Measurements from ENCODE around the gene SALL1.

The SALL1 gene

DNA sequence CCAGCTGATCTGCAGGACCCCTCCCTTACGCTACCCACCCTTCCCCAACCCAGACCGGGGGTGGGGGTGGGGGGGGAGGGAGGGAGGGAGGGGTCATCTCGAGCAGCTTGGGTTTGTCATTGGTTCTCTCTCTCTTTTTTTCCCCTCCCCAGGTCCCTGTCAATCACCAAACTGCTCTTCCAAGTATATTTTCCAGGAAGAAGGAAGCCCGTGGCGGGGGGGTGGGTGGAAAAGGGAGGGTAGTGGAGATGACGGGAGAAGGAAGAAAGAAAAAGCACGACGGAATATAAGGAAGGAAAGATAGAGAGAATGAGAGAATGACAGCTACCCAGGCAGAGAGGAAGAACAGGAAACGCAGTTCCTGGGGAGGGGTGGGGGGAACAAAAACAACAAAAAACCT is 17.9 kb downstream of the SALL1 start:
- H3K23ac ChIP-seq (ENCODE audit: low read depth, low read length, poor library complexity): no peak overlapping the region
- H3K36me3 ChIP-seq (replicated peaks in 1 of 2; ENCODE audit: control insufficient read depth in 2 of 2, insufficient read depth in 2 of 2, low read length in 2 of 2): peaks cover 8 to 40% of the 10 kb centered on the region in 2 donors
- H3K18ac ChIP-seq (ENCODE audit: low read length): no peak overlapping the region
- no peak overlapping the region for H4K8ac ChIP-seq (ENCODE audit: low read depth, low read length)
- H2BK15ac ChIP-seq (ENCODE audit: low read length): no peak overlapping the region
- no peak overlapping the region for H2BK12ac ChIP-seq (ENCODE audit: low read length)
- peaks cover 8 to 11% of the 10 kb centered on the region in 2 donors for H3K4me1 ChIP-seq (ENCODE audit: control insufficient read depth in 2 of 2, insufficient read depth in 1 of 2, low read depth in 1 of 2, low read length in 2 of 2)
- no peak overlapping the region for H3K14ac ChIP-seq (ENCODE audit: low read length)
- no peak overlapping the region for H3K4me2 ChIP-seq (ENCODE audit: insufficient read depth, low read length, poor library complexity, severe bottlenecking)
- H3K27ac ChIP-seq (replicated peaks; ENCODE audit: low read length): no peak overlapping the region
- peak overlapping the region; percentile 29 for H2AFZ ChIP-seq (ENCODE audit: low read length)
- H3K9ac ChIP-seq (ENCODE audit: low read depth, low read length, poor library complexity): no peak overlapping the region
- no peak overlapping the region for H2BK5ac ChIP-seq (ENCODE audit: low read length)
- peaks cover 0 to 8% of the 10 kb centered on the region in 2 donors for H3K9me3 ChIP-seq (replicated peaks in 1 of 2; ENCODE audit: control insufficient read depth in 2 of 2, insufficient read depth in 1 of 2, low read depth in 1 of 2, low read length in 2 of 2)
- H3K4me3 ChIP-seq (ENCODE audit: low read length in 2 of 2): no peak overlapping the region
- no peak overlapping the region for H3K4ac ChIP-seq (ENCODE audit: low read length)
- no peak overlapping the region for H4K91ac ChIP-seq (ENCODE audit: low read depth, low read length, poor library complexity)
- DNase-seq (ENCODE audit: low spot score): no peak
- no peaks in the 10 kb centered on the region for H3K27me3 ChIP-seq (ENCODE audit: control insufficient read depth in 3 of 3, insufficient read depth in 3 of 3, low read depth in 1 of 3, low read length in 3 of 3)
- no peaks in the 10 kb centered on the region for H3K79me1 ChIP-seq (ENCODE audit: low read depth, low read length)
- H2AK5ac ChIP-seq (ENCODE audit: low read depth, low read length): no peak overlapping the region
- H2BK120ac ChIP-seq (ENCODE audit: low read depth, low read length): no peak overlapping the region
- no CpG with 5 or more reads among the region's 9 CpGs for WGBS, 2 donors (ENCODE audit: extremely low coverage in 2 of 2, insufficient read length in 2 of 2, insufficient replicate concordance in 1 of 2)

DNA sequence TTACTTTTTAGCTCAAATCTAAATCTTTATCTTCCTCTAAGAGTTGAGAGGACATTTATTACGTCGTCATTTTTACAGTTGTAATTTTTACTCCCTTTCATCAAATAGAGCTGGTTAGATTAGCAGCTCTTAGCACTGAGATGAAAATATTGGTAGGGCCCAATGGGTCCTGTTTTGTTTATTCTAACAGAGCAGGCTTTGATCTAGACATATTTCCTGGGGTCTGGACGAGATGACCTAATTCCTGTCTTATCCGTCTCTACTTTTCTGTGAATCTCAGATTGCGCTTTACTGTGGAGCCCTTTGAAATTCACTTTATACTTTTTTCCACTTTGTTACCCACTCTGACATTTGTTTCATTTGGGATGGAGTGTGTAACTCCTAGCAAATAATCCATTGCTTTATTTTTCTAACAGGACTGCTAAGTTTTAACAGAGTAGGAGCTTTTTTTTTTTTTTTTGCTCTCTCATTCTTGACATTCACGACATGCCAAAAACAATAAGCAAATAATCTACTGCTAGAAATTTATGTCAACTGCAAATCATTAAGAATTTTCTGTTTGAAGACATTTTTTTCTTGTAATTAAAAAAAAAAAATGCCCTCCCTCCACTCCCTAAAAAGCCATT is 18.5 kb downstream of the SALL1 start:
- no CpG with 5 or more reads among the region's 6 CpGs for WGBS, 2 donors (ENCODE audit: extremely low coverage in 2 of 2, insufficient read length in 2 of 2, insufficient replicate concordance in 1 of 2)
- Histone ChIP-seq H3K4me1 (ENCODE audit: control insufficient read depth in 2 of 2, insufficient read depth in 1 of 2, low read depth in 1 of 2, low read length in 2 of 2) (peaks cover 8 to 11% of the 10 kb centered on the region in 2 donors), H3K23ac (ENCODE audit: low read depth, low read length, poor library complexity) (no peak overlapping the region), H2BK5ac (ENCODE audit: low read length) (no peak overlapping the region), H3K27me3 (ENCODE audit: control insufficient read depth in 3 of 3, insufficient read depth in 3 of 3, low read depth in 1 of 3, low read length in 3 of 3) (no peaks in the 10 kb centered on the region), H3K9ac (ENCODE audit: low read depth, low read length, poor library complexity) (no peak overlapping the region), H3K27ac (replicated peaks; ENCODE audit: low read length) (no peak overlapping the region), H3K4ac (ENCODE audit: low read length) (no peak overlapping the region), H2AK5ac (ENCODE audit: low read depth, low read length) (no peak overlapping the region), H3K14ac (ENCODE audit: low read length) (no peak overlapping the region), H4K8ac (ENCODE audit: low read depth, low read length) (no peak overlapping the region), H3K18ac (ENCODE audit: low read length) (no peak overlapping the region), H2AFZ (ENCODE audit: low read length) (no peak overlapping the region), H2BK15ac (ENCODE audit: low read length) (no peak overlapping the region), H2BK120ac (ENCODE audit: low read depth, low read length) (no peak overlapping the region), H4K91ac (ENCODE audit: low read depth, low read length, poor library complexity) (no peak overlapping the region), H3K4me3 (ENCODE audit: low read length in 2 of 2) (no peak overlapping the region), H3K36me3 (replicated peaks in 1 of 2; ENCODE audit: control insufficient read depth in 2 of 2, insufficient read depth in 2 of 2, low read length in 2 of 2) (peaks cover 4 to 34% of the 10 kb centered on the region in 2 donors), H3K4me2 (ENCODE audit: insufficient read depth, low read length, poor library complexity, severe bottlenecking) (no peak overlapping the region), H2BK12ac (ENCODE audit: low read length) (no peak overlapping the region), H3K9me3 (replicated peaks in 1 of 2; ENCODE audit: control insufficient read depth in 2 of 2, insufficient read depth in 1 of 2, low read depth in 1 of 2, low read length in 2 of 2) (peaks cover 0 to 2% of the 10 kb centered on the region in 2 donors), H3K79me1 (ENCODE audit: low read depth, low read length) (no peaks in the 10 kb centered on the region)
- DNase-seq (ENCODE audit: low spot score): no peak

DNA sequence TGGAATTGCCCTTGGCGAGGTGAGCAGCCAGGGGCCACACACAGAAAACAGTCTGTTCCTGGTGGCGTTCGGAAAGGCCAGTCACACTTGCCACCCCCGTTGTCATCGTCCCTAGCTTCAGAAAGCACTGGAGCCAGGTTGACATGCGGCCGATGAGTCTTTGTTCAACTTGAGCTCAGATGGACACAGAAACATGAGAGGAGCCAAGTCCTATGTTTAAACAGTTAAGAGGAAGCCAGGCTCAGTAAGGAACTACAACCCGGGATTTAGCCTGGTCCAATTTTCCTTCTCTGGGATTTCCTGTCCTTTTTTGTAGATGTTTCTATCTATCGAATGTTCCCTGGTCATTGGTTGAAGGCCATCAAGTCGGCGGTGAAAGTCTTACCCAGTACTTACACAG is 19.5 kb downstream of the SALL1 start:
- no peak overlapping the region for H3K4me2 ChIP-seq (ENCODE audit: insufficient read depth, low read length, poor library complexity, severe bottlenecking)

GRCh38 chr16:51129105-51129504 is 22.0 kb downstream of the SALL1 start:
- no peak for DNase-seq (ENCODE audit: low spot score)
- no CpG with 5 or more reads among the region's 8 CpGs for WGBS, 2 donors (ENCODE audit: extremely low coverage in 2 of 2, insufficient read length in 2 of 2, insufficient replicate concordance in 1 of 2)

More for the DNA sequence above, 19.5 kb downstream of the SALL1 start:
- H2BK5ac ChIP-seq (ENCODE audit: low read length): no peak overlapping the region
- no peak overlapping the region for H3K4me3 ChIP-seq (ENCODE audit: low read length in 2 of 2)
- no peak overlapping the region for H3K14ac ChIP-seq (ENCODE audit: low read length)
- H3K9ac ChIP-seq (ENCODE audit: low read depth, low read length, poor library complexity): no peak overlapping the region
- DNase-seq (ENCODE audit: low spot score): no peak
- H3K27me3 ChIP-seq (ENCODE audit: control insufficient read depth in 3 of 3, insufficient read depth in 3 of 3, low read depth in 1 of 3, low read length in 3 of 3): no peaks in the 10 kb centered on the region
- H4K8ac ChIP-seq (ENCODE audit: low read depth, low read length): no peak overlapping the region
- H3K23ac ChIP-seq (ENCODE audit: low read depth, low read length, poor library complexity): no peak overlapping the region
- no peak overlapping the region for H2BK120ac ChIP-seq (ENCODE audit: low read depth, low read length)
- no peak overlapping the region for H3K18ac ChIP-seq (ENCODE audit: low read length)
- H2BK15ac ChIP-seq (ENCODE audit: low read length): no peak overlapping the region
- H3K36me3 ChIP-seq (replicated peaks in 1 of 2; ENCODE audit: control insufficient read depth in 2 of 2, insufficient read depth in 2 of 2, low read length in 2 of 2): peaks cover 0 to 24% of the 10 kb centered on the region in 2 donors
- H3K4me1 ChIP-seq (ENCODE audit: control insufficient read depth in 2 of 2, insufficient read depth in 1 of 2, low read depth in 1 of 2, low read length in 2 of 2): peaks cover 8 to 11% of the 10 kb centered on the region in 2 donors
- no peak overlapping the region for H2AK5ac ChIP-seq (ENCODE audit: low read depth, low read length)
- no peak overlapping the region for H2BK12ac ChIP-seq (ENCODE audit: low read length)
- H3K79me1 ChIP-seq (ENCODE audit: low read depth, low read length): no peaks in the 10 kb centered on the region
- H3K9me3 ChIP-seq (replicated peaks in 1 of 2; ENCODE audit: control insufficient read depth in 2 of 2, insufficient read depth in 1 of 2, low read depth in 1 of 2, low read length in 2 of 2): no peaks in the 10 kb centered on the region
- no peak overlapping the region for H3K27ac ChIP-seq (replicated peaks; ENCODE audit: low read length)
- H2AFZ ChIP-seq (ENCODE audit: low read length): no peak overlapping the region
- H4K91ac ChIP-seq (ENCODE audit: low read depth, low read length, poor library complexity): no peak overlapping the region
- WGBS, 2 donors (ENCODE audit: extremely low coverage in 2 of 2, insufficient read length in 2 of 2, insufficient replicate concordance in 1 of 2): no CpG with 5 or more reads among the region's 11 CpGs
- H3K4ac ChIP-seq (ENCODE audit: low read length): no peak overlapping the region

More at GRCh38 chr16:51129105-51129504, 22.0 kb downstream of the SALL1 start:
- no peak overlapping the region for H2BK120ac ChIP-seq (ENCODE audit: low read depth, low read length)
- H3K36me3 ChIP-seq (replicated peaks in 1 of 2; ENCODE audit: control insufficient read depth in 2 of 2, insufficient read depth in 2 of 2, low read length in 2 of 2): peaks cover 0 to 3% of the 10 kb centered on the region in 2 donors
- H2BK15ac ChIP-seq (ENCODE audit: low read length): no peak overlapping the region
- H3K4me2 ChIP-seq (ENCODE audit: insufficient read depth, low read length, poor library complexity, severe bottlenecking): no peak overlapping the region
- H2AFZ ChIP-seq (ENCODE audit: low read length): peak overlapping the region; percentile 65
- peaks cover 6 to 11% of the 10 kb centered on the region in 2 donors for H3K4me1 ChIP-seq (ENCODE audit: control insufficient read depth in 2 of 2, insufficient read depth in 1 of 2, low read depth in 1 of 2, low read length in 2 of 2)
- no peak overlapping the region for H2BK5ac ChIP-seq (ENCODE audit: low read length)
- H3K79me1 ChIP-seq (ENCODE audit: low read depth, low read length): no peaks in the 10 kb centered on the region
- no peak overlapping the region for H3K4ac ChIP-seq (ENCODE audit: low read length)
- no peak overlapping the region for H3K23ac ChIP-seq (ENCODE audit: low read depth, low read length, poor library complexity)
- H3K9me3 ChIP-seq (replicated peaks in 1 of 2; ENCODE audit: control insufficient read depth in 2 of 2, insufficient read depth in 1 of 2, low read depth in 1 of 2, low read length in 2 of 2): peaks cover 0 to 3% of the 10 kb centered on the region in 2 donors
- no peak overlapping the region for H3K27ac ChIP-seq (replicated peaks; ENCODE audit: low read length)
- H4K8ac ChIP-seq (ENCODE audit: low read depth, low read length): no peak overlapping the region
- no peaks in the 10 kb centered on the region for H3K27me3 ChIP-seq (ENCODE audit: control insufficient read depth in 3 of 3, insufficient read depth in 3 of 3, low read depth in 1 of 3, low read length in 3 of 3)
- no peak overlapping the region for H4K91ac ChIP-seq (ENCODE audit: low read depth, low read length, poor library complexity)
- no peak overlapping the region for H3K14ac ChIP-seq (ENCODE audit: low read length)
- no peak overlapping the region for H3K18ac ChIP-seq (ENCODE audit: low read length)
- no peak overlapping the region for H3K9ac ChIP-seq (ENCODE audit: low read depth, low read length, poor library complexity)
- H3K4me3 ChIP-seq (ENCODE audit: low read length in 2 of 2): no peak overlapping the region
- H2AK5ac ChIP-seq (ENCODE audit: low read depth, low read length): no peak overlapping the region
- H2BK12ac ChIP-seq (ENCODE audit: low read length): no peak overlapping the region
